GM12801 (cell line): ENCODE results near the gene CRX.
"Not testable (repeated sequence)": the region's sequence is repeated elsewhere in the genome, so short reads cannot be mapped to it uniquely, and the experiment has no call there.

Experiments
- TF ChIP-seq, protein P1 (sequence below): IDR thresholded peaks from one replicate; pipeline ENCODE4 v1.5.1; 2011; ENCODE audit warnings: control low read depth; ENCODE audit not compliant: insufficient read length; ENCODE audit errors: extremely low read depth

The CRX gene

DNA sequence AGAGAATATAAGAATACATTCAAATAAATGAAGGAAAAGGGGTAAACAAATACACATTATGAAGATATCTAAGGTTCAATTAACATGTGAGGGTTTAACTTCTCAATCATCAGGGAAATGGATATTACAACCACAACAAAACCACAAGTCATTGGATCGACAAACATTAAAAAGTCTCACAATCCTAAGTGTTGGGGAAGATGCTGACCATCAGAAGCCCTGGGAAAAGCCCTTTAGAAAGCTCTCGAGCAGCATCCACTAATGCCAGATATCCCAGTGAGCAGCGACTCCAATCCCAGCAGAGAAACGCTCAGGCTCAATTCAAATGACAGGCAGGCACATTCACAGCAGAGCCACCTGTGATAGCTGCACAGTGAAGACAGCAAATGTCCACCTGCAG, 20.5 kb upstream of the CRX start:
- TF ChIP-seq, protein P1, sequence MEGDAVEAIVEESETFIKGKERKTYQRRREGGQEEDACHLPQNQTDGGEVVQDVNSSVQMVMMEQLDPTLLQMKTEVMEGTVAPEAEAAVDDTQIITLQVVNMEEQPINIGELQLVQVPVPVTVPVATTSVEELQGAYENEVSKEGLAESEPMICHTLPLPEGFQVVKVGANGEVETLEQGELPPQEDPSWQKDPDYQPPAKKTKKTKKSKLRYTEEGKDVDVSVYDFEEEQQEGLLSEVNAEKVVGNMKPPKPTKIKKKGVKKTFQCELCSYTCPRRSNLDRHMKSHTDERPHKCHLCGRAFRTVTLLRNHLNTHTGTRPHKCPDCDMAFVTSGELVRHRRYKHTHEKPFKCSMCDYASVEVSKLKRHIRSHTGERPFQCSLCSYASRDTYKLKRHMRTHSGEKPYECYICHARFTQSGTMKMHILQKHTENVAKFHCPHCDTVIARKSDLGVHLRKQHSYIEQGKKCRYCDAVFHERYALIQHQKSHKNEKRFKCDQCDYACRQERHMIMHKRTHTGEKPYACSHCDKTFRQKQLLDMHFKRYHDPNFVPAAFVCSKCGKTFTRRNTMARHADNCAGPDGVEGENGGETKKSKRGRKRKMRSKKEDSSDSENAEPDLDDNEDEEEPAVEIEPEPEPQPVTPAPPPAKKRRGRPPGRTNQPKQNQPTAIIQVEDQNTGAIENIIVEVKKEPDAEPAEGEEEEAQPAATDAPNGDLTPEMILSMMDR: no peak

DNA sequence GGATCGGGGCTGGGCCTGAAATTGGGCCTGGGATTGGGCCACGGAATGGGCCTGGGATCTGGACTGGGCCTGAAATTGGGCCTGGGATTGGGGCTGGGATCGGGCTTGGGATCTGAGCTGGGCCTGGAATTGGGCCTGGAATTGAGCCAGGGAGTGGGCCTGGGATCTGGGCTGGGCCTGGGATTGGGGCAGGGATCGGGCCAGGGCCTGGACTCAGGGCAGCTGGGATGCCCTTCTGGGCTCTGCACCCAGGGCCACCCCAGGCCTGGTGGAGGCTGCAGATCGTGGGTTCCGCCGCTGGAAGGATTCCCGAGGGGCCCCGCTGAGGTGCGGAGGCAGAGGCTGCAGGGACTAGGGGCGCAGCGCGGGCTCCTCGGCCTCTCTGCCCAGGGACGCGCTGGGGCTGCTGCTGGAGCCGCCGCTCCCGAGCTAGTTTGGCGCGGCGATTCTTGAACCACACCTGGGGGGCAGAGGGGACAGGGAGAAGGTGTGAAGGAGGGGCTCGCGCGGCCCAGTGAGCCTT, 19.2 kb upstream of the CRX start:
- TF ChIP-seq, protein P1: no peak

DNA sequence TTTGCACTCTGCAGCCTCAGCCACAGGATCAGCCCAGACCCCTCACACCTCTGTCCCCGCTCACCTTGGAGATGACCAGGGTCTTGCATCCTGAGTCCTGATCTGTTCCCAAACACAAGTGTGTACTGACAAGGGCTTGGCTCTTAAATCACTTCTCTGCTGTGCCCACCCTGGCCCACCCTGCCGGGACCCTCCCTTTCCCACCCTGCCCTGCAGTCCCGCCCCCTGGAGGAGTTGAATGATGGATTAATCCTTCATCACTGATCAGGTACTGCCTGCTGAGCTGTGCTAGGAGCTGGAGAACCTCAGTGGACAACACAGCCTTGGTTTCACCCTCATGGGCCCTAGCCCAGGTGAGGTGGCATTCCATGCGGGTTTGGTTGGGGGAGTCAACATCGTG, 17.3 kb upstream of the CRX start, which contains the start of gene TPRX1:
Gene TPRX1, minus strand, starts transcription at position 101 of the 400 bp plus-strand sequence. Its CDS starts 12 bp downstream, at position 89.
- TF ChIP-seq, protein P1: not testable (repeated sequence)

DNA sequence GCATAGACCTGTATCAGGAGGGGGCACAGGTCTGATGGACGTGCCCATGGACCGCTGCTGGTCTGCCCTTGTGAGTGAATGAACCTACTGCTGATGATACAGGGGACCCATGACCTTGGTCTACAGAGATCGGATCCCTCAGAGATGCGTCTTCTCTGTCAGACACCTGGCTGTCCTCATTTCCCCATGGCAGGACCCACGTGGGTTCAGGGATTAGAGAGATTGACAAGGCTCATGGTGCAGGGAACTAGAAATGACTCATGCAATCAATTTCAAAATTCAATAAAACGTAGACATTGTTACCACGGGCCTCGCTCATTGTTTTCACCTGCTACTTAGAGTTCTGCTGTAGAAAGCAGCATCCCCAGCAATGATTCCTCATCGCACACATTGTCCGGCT, 16.4 kb upstream of the CRX start:
- TF ChIP-seq, protein P1: no peak

DNA sequence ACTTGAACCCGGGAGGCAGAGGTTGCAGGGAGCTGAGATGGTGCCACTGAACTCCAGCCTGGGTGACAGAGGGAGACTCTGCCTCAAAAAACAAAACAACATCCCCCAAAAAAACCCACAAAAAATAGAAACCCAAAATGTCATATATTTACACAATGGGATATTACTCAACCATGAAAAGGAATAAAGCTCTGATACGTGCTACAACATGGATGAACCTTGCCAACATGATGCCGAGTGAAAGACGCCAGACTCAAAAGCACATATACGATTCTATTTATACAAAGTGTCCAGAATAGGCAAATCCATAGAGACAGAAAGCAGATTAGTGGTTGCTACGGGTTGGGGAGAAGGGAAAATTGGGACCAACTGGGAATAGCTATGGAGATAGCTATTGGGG, 15.3 kb upstream of the CRX start:
- TF ChIP-seq, protein P1: no peak

DNA sequence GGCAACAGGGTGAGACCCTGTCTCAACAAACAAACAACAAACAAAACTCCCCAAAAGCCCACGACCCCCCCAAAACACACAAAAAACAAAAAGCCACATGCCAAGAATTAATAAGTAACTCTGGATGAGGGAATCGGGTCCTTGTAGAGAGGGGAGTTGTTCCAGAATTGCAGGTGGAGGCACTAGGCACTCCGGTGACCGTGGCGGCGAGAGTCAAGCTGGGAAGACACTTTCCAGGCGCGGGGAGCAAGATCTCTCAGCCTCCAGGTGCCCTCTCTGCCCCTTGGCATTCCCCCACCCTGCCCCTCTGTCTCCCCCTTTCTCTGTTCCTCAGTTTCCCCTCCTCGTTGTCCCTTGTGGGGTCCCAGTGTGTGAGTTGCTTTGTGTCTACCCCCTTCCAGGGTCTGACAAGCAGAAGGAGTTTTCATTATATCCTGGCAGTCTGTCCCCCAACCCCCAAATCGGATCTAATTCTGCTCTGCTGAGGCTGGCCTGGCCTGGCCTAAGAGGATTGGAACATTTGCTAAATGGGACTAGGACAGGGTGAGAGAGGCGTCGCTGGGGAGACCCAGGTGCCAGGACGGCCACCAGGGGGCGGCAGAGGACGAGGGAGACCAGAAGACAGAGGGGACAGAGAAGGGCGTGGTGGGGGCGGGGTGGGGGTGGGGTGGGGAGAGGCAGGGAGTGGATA, 8.3 kb upstream of the CRX start:
- TF ChIP-seq, protein P1: no peak

DNA sequence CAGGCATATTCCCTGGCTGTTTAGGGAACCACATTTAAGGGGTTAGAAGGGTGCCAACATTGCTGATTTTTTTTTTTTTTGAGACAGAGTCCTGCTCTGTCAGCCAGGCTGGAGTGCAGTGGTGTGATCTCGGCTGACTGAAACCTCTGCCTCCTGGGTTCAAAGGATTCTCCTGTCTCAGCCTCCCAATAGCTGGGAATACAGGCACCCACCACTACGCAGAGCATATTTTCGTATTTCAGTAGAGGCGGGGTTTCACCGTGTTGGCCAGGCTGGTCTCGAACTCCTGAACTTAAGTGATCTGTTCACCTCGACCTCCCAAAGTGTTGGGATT, 7.8 kb upstream of the CRX start:
- TF ChIP-seq, protein P1: no peak

DNA sequence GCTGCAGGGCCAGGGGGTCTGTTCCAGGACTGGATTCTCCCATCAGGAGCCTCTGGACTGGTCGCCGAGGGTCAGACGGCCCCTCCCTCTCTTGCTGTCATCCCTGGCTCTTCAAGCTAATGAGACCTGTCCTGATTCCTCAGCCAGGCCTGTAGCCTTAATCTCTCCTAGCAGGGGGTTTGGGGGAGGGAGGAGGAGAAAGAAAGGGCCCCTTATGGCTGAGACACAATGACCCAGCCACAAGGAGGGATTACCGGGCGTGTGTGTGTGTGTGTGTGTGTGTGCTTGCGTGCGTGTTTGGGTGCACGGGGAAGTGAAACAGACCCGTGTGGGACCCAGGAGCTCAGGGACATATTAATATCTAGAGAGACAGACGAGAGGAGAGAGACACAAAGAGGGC, 1.9 kb upstream of the CRX start:
- TF ChIP-seq, protein P1: no peak
